ENCODE data around the gene SERTAD4. TPM values are rescaled to one million over a fixed set of nuclear protein-coding genes. Genes with fewer than 3 reads are reported as not detected.
A peak's percentile ranks its signal among the peaks of the same experiment; 100 is the strongest.

Gene SERTAD4
- total RNA-seq, 1 donor from 2014 or later, result 1.5 TPM

DNA sequence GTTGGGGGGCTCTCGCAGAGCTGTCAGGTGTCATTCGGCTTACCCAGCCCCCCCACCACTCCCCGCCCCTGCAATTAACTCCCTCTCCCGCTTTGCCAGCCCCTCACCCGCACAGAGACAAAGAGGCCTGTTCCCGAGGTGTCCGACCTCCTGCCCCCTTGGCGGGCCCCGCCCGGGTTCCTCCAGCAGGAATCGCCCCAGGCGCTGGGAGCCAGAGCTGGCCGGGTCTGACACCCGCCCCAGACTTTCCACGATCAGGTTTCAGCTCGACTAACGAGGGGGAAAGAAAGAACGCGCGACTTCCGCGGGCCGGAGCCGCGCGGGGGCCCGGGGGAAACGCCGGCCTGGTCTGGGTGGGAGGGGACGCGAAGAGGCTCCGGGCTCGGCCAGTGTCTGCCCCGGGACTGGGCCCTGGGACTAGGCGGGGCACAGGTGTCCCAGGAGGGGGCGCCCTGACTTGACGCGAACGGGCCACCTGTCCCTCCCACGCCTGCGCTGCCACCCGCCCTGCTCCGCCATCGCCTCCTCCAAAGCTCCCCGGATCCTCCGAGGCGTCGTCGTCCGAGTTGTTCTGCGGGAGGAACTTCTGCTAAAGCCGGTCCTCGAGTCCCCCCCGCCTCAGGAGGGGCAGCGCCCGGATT, 59.8 kb downstream of the SERTAD4 start:
- Mint-ChIP-seq H3K4me1 (ENCODE audit: low read depth, unreplicated experiment) (peaks cover 17% of the 10 kb centered on the region), H3K4me3 (ENCODE audit: unreplicated experiment) (peak overlapping the region; percentile 81), H3K27me3 (ENCODE audit: unreplicated experiment) (no peaks in the 10 kb centered on the region), H3K27ac (ENCODE audit: unreplicated experiment) (peak overlapping the region; percentile 8), H3K9me3 (ENCODE audit: unreplicated experiment) (peaks cover 4% of the 10 kb centered on the region), H3K36me3 (ENCODE audit: unreplicated experiment) (no peaks in the 10 kb centered on the region)
- no peak for TF ChIP-seq CTCF (IDR thresholded peaks at IDR 0.05; ENCODE audit: partially characterized antibody, unreplicated experiment)
- DNase-seq, result peak; percentile 59

GRCh38 chr1:210293171-210293607, 60.6 kb downstream of the SERTAD4 start:
- TF ChIP-seq CTCF (IDR thresholded peaks at IDR 0.05; ENCODE audit: partially characterized antibody, unreplicated experiment), result no peak
- no peaks in the 10 kb centered on the region for H3K27me3 Mint-ChIP-seq (ENCODE audit: unreplicated experiment)
- H3K4me1 Mint-ChIP-seq (ENCODE audit: low read depth, unreplicated experiment), result peaks cover 17% of the 10 kb centered on the region
- no peak for DNase-seq
- no peak overlapping the region for H3K27ac Mint-ChIP-seq (ENCODE audit: unreplicated experiment)
- peak overlapping the region; percentile 81 for H3K4me3 Mint-ChIP-seq (ENCODE audit: unreplicated experiment)
- peaks cover 7% of the 10 kb centered on the region for H3K9me3 Mint-ChIP-seq (ENCODE audit: unreplicated experiment)
- H3K36me3 Mint-ChIP-seq (ENCODE audit: unreplicated experiment), result no peaks in the 10 kb centered on the region

GRCh38 chr1:210294999-210295745, 62.6 kb downstream of the SERTAD4 start:
- no peak overlapping the region for H3K27ac Mint-ChIP-seq (ENCODE audit: unreplicated experiment)
- no peak for TF ChIP-seq CTCF (IDR thresholded peaks at IDR 0.05; ENCODE audit: partially characterized antibody, unreplicated experiment)

More at GRCh38 chr1:210294999-210295745, 62.6 kb downstream of the SERTAD4 start:
- H3K4me3 Mint-ChIP-seq (ENCODE audit: unreplicated experiment), result no peak overlapping the region
- peaks cover 2% of the 10 kb centered on the region for H3K27me3 Mint-ChIP-seq (ENCODE audit: unreplicated experiment)
- H3K9me3 Mint-ChIP-seq (ENCODE audit: unreplicated experiment), result peaks cover 7% of the 10 kb centered on the region
- peak; percentile 39 for DNase-seq
- no peaks in the 10 kb centered on the region for H3K36me3 Mint-ChIP-seq (ENCODE audit: unreplicated experiment)
- H3K4me1 Mint-ChIP-seq (ENCODE audit: low read depth, unreplicated experiment), result peaks cover 22% of the 10 kb centered on the region

Other genes starting within 250 kb of the SERTAD4 start
- 2.3 TPM for gene HHAT, start 96.1 kb downstream of the SERTAD4 start, total RNA-seq (ENCODE audit: unreplicated experiment)